GM18519 (cell line): ENCODE results near the gene PGA5.
"Not testable (repeated sequence)": the region's sequence is repeated elsewhere in the genome, so short reads cannot be mapped to it uniquely, and the experiment has no call there.

Experiments
- ATAC-seq: cut with Tn5 transposase; IDR thresholded peaks from one replicate; pipeline ENCODE4 v1.9.1; 2021; ENCODE audit warnings: mild to moderate bottlenecking, moderate library complexity; ENCODE audit not compliant: unreplicated experiment, low FRiP score

PGA5 gene

DNA sequence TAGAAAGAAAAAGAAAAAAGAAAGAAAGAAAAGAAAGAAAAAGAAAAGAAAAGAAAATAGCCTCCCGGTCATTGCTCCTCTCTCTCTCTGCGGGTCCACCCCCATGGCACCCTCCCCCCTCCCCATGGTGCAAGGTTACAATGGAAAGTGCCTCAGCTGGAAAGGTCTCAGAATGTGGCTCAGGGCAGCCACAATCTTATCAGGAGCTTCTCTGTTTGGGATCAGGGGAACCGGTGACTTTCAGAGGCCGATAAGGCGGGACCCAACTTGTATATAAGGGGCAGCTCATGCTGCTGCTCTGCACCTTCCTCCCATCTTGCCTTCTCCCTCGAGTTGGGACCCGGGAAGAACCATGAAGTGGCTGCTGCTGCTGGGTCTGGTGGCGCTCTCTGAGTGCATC is at the start of gene PGA5:
TSS of gene PGA5 (plus strand) at position 301 of the 400 bp plus-strand sequence. CDS start at position 353, 52 bp downstream.
- not testable (repeated sequence) for ATAC-seq

DNA sequence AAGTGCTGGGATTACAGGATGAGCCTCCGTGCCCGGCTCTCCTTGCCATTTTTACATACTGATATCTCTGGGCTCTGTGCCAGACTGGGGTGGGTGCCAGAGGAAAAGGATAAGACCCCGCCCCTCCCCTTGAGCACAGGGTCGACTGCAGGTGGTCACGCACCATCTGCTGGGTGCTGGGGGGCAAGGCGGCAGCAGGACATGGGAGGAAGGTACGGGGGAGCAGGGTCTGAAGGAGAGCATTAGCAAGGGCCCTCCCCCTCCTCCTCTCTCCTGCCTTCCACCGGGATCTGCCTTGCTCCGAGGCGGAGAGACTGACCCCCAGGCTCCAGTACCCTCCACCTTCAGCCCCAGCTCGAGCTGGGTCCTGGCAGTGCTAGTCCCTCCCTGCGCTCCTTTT is 47.4 kb upstream of the PGA5 start:
- no peak for ATAC-seq

- no peak for ATAC-seq
Observed at GRCh38 chr11:61194169-61194671, 46.8 kb upstream of the PGA5 start.

GRCh38 chr11:61194981-61195695 is 45.8 kb upstream of the PGA5 start:
- ATAC-seq, result no peak

DNA sequence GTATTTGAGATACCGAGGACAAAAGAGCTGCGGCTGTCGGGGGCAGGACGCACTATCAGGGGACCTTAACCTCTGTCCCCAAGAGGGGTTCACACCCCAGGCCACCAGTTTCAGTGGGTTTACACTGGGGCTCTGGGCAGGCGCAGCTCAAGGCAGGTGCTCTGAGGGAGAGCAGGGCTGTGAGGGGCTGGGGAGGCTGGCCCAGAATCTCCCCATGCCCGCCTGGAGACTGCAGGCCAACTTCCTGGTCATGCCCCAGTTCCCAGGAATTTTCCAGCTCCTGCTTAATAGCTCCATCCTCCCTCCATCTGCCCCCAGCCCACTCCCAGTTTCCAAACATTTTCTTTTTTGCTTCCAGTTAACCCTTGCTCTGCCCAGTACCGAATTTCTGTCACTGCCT is 45.3 kb upstream of the PGA5 start:
- ATAC-seq, result no peak

DNA sequence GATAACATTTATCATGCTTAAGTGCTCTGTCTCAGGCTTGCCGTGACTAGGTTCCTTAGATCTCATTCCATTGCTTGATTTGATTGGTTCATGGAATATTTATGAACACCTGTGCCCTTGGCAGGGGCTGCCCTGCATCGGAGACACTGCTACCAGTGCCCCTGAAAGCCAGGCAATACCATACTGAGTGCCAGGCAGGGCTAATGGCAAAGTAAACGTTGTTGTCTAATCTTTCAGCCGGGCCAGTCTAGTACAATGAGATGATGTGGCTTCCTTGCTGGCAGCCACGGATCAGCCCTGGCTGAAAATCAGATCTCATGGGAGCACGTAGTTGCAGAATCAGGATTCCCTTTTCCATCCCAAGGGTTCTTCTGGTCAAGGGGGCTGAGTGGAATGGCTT is 42.6 kb upstream of the PGA5 start:
- no peak for ATAC-seq

GRCh38 chr11:61198948-61199523 is 41.9 kb upstream of the PGA5 start:
- no peak for ATAC-seq

DNA sequence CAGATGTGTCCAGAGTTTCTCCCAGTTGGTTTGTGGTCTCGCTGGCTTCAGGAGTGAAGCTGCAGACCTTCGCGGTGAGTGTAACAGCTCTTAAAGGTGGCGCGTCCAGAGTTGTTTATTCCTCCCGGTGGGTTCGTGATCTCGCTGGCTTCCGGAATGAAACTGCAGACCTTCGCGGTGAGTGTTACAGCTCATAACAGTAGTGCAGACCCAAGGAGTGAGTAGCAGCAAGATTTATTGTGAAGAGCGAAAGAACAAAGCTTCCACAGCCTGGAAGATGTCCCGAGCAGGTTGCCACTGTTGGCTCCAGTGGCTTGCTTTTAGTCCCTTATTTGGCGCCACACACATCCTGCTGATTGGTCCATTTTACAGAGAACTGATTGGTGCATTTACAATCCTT is 39.5 kb upstream of the PGA5 start:
- no peak for ATAC-seq

GRCh38 chr11:61202950-61203746 is 37.8 kb upstream of the PGA5 start, which contains the start of gene PGA3:
Gene PGA3, plus strand, starts transcription at chr11:61203515. Its CDS starts 50 bp downstream, at chr11:61203565.
- ATAC-seq, result not testable (repeated sequence)

DNA sequence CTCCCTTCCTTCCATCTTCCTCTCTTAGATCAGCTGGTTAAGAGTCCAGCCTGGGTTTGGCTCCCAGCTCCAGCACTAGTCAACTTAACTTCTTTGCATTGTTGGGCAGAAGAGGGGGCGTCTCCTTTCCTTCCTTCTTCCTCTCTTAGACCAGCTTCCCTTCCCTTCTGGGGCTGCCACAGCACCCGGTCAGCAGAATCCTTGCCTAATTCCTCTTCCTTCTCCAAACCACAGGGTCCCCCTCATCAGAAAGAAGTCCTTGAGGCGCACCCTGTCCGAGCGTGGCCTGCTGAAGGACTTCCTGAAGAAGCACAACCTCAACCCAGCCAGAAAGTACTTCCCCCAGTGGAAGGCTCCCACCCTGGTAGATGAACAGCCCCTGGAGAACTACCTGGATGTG is 37.1 kb upstream of the PGA5 start:
- ATAC-seq, result not testable (repeated sequence)

DNA sequence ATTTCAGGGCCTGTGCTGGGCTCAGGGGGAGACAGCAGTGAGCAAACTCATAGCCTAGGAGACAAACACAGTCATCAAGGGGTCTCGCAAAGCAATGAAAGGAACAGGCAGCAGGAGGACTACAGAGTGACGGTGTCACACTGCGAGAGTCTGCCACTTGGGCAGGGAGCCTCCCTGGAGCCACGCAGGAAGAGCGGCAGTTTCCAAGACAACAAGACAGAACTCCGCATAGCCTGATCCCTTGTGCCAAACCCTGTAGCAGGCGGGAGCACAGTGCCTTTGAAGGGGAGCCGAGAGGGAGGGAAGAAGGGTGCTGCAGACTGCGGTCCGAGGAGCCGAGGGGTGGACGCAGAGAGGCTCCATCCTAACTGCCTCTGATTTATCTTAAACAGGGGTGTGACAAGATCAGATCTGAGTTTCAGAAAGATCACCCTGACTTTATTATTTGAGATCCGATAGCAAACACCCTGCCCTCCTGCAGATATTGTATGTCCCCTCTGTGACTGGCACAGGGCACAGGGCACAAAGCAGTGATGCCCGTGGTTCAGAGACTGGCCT is 36.4 kb upstream of the PGA5 start:
- not testable (repeated sequence) for ATAC-seq

- not testable (repeated sequence) for ATAC-seq
Observed at GRCh38 chr11:61207636-61208310, 33.2 kb upstream of the PGA5 start.

GRCh38 chr11:61210629-61211028 is 30.3 kb upstream of the PGA5 start:
- ATAC-seq, result not testable (repeated sequence)

DNA sequence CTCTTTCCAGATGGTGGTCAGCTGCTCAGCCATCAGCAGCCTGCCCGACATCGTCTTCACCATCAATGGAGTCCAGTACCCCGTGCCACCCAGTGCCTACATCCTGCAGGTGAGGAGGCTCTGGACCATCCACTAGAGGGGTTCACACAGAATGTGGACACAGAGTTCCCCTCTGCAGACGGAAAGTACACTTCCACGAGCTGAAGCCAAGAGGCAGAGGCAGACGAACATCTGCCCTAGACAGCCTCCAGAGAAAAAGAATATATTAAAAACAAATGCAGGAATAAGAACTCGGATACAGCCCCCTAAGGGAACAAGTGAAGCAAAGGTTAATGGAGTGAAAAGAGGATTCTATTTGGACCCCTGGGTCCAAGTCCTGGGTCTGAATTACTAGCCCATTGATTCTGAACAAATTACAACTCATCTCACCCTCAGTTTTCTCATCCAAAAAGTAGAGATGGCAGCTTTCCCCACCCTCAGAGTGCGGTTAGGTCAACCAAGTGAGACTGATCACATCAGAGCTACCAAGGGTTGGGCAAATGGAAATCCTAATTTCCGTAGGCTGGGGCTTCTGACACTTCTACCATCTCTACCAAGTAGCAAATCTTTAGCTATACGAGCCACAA is 29.5 kb upstream of the PGA5 start:
- ATAC-seq, result not testable (repeated sequence)

- ATAC-seq, result not testable (repeated sequence)
Observed at GRCh38 chr11:61212202-61212601, 28.8 kb upstream of the PGA5 start.

GRCh38 chr11:61213711-61214324 is 27.2 kb upstream of the PGA5 start:
- not testable (repeated sequence) for ATAC-seq

GRCh38 chr11:61218306-61218705 is 22.7 kb upstream of the PGA5 start:
- not testable (repeated sequence) for ATAC-seq

DNA sequence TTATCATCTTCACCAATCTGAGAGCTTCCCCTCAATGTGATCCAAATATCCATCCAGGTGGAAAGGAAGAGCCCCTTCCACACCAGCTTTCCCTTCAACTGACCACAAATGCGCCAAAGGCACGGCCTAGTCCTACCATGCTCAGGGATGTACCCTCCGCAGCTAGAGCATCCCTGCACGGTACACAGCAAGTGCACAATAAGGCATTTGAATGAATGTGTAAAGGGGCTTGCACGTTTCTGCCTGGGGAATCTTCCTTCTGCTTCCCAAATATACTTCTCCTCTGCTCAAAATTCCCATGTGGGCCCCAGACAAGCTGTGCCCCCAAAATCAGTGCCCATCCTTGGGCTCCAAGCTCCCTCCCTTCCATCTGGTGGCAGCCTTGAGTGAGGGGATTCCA is 22.0 kb upstream of the PGA5 start:
- not testable (repeated sequence) for ATAC-seq

- not testable (repeated sequence) for ATAC-seq
Observed at GRCh38 chr11:61222047-61222446, 18.9 kb upstream of the PGA5 start, which contains the start of gene PGA4. Gene PGA4, plus strand, starts transcription at chr11:61222347. Its CDS starts 54 bp downstream, at chr11:61222401.
